ENCODE results near the gene GLT8D1.

Gene GLT8D1

DNA sequence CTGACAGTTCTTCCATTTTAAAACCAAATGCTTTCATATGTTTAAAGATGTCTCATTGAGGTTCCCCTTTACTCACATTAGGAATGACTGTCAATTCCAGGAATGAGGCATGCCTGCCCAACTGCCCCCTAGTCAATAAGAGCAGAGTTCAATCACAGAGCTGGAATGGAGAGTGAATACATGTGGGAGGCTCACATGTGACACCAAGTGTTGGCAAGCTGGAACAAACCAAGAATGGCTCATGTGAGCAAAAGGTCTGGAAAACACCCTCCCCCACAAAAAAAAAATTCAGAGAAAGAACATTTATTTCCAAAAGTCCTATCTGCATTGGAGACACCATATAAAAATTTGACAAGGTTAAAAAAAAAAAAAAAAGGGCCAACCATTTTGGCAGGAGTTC is 23.6 kb downstream of the GLT8D1 start:
- H3K4me1 ChIP-seq (ENCODE audit: control insufficient read depth, low read length): peaks cover 22% of the 10 kb centered on the region
- peaks cover 10% of the 10 kb centered on the region for H4K20me1 ChIP-seq (ENCODE audit: control insufficient read depth, insufficient read depth, low read depth, low read length)
- no peak for TF ChIP-seq EZH2phosphoT487 (IDR thresholded peaks at IDR 0.05; ENCODE audit: borderline replicate concordance, low read length)
- TF ChIP-seq, protein P1, sequence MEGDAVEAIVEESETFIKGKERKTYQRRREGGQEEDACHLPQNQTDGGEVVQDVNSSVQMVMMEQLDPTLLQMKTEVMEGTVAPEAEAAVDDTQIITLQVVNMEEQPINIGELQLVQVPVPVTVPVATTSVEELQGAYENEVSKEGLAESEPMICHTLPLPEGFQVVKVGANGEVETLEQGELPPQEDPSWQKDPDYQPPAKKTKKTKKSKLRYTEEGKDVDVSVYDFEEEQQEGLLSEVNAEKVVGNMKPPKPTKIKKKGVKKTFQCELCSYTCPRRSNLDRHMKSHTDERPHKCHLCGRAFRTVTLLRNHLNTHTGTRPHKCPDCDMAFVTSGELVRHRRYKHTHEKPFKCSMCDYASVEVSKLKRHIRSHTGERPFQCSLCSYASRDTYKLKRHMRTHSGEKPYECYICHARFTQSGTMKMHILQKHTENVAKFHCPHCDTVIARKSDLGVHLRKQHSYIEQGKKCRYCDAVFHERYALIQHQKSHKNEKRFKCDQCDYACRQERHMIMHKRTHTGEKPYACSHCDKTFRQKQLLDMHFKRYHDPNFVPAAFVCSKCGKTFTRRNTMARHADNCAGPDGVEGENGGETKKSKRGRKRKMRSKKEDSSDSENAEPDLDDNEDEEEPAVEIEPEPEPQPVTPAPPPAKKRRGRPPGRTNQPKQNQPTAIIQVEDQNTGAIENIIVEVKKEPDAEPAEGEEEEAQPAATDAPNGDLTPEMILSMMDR (IDR thresholded peaks at IDR 0.05; ENCODE audit: low read depth, low read length, poor library complexity, severe bottlenecking): no peak
- no peaks in the 10 kb centered on the region for H3K27me3 ChIP-seq (ENCODE audit: control insufficient read depth, low read length)
- peaks cover 80% of the 10 kb centered on the region for H3K36me3 ChIP-seq (ENCODE audit: control insufficient read depth, low read length)
- H3K4me3 ChIP-seq (ENCODE audit: low read length): no peak overlapping the region
- peaks cover 74% of the 10 kb centered on the region for H3K79me2 ChIP-seq (ENCODE audit: control insufficient read depth, low read length)
- no peak overlapping the region for H3K4me2 ChIP-seq (ENCODE audit: low read length)
- H3K9me3 ChIP-seq (ENCODE audit: control insufficient read depth, insufficient read depth, low read length): no peaks in the 10 kb centered on the region
- H3K27ac ChIP-seq (ENCODE audit: low read depth, low read length): no peak overlapping the region
- H3F3A ChIP-seq (ENCODE audit: control insufficient read depth, insufficient read depth): peaks cover 8% of the 10 kb centered on the region
- no peaks in the 10 kb centered on the region for H3K9me2 ChIP-seq (replicated peaks; ENCODE audit: control insufficient read depth, low read length)

DNA sequence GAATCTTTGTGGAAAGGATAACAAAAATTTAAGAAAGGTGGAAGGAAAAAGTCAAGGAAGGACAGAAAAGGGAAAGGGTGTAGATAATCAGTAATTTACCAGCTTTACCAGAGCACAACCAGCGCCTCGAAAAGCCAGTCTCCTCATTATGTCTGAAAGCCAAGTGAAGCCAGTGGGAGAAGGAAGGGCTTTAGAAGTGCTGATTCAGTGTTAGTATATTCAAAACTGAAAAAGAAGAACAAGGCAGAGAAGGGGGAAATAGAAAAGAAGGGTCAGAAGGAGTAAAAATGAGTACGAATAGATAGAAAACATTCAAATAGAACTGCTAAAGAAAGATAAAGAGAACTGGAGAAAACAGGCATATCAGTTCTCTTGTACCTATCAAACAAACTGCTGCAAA is 24.0 kb downstream of the GLT8D1 start:
- H3K9me2 ChIP-seq (replicated peaks; ENCODE audit: control insufficient read depth, low read length): no peaks in the 10 kb centered on the region
- no peaks in the 10 kb centered on the region for H3K27me3 ChIP-seq (ENCODE audit: control insufficient read depth, low read length)
- no peak overlapping the region for H3K4me3 ChIP-seq (ENCODE audit: low read length)
- H3K4me1 ChIP-seq (ENCODE audit: control insufficient read depth, low read length): peaks cover 18% of the 10 kb centered on the region
- peaks cover 80% of the 10 kb centered on the region for H3K36me3 ChIP-seq (ENCODE audit: control insufficient read depth, low read length)
- H4K20me1 ChIP-seq (ENCODE audit: control insufficient read depth, insufficient read depth, low read depth, low read length): peaks cover 6% of the 10 kb centered on the region
- H3K79me2 ChIP-seq (ENCODE audit: control insufficient read depth, low read length): peaks cover 69% of the 10 kb centered on the region
- H3K9me3 ChIP-seq (ENCODE audit: control insufficient read depth, insufficient read depth, low read length): no peaks in the 10 kb centered on the region
- H3K4me2 ChIP-seq (ENCODE audit: low read length): no peak overlapping the region
- H3F3A ChIP-seq (ENCODE audit: control insufficient read depth, insufficient read depth): peaks cover 4% of the 10 kb centered on the region
- H3K27ac ChIP-seq (ENCODE audit: low read depth, low read length): no peak overlapping the region
- TF ChIP-seq EZH2phosphoT487 (IDR thresholded peaks at IDR 0.05; ENCODE audit: borderline replicate concordance, low read length): no peak
- TF ChIP-seq, protein P1 (IDR thresholded peaks at IDR 0.05; ENCODE audit: low read depth, low read length, poor library complexity, severe bottlenecking): no peak

DNA sequence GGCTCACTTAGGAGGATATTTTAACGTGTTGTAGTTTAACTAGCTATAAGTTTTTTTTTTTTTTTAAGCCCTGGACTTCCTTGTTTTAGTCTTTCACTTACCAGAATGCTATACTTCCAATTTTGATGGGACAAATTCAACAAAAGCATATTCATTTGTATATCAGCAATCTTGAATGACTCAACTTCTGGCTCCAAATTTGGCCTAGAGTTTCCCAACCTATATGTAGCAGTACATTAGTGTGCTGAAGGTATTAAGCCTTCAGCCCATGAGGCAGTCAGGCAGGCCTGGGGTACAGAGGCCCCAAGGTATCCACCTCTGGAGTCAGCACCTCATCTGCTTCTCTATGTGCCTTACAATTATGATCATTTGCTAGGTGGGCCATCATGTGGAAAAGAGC is 25.8 kb downstream of the GLT8D1 start:
- H3K4me2 ChIP-seq (ENCODE audit: low read length): no peak overlapping the region
- H3K36me3 ChIP-seq (ENCODE audit: control insufficient read depth, low read length): peaks cover 87% of the 10 kb centered on the region
- H3K9me3 ChIP-seq (ENCODE audit: control insufficient read depth, insufficient read depth, low read length): no peaks in the 10 kb centered on the region
- no peak overlapping the region for H3K4me3 ChIP-seq (ENCODE audit: low read length)
- peaks cover 62% of the 10 kb centered on the region for H3K79me2 ChIP-seq (ENCODE audit: control insufficient read depth, low read length)
- H3K4me1 ChIP-seq (ENCODE audit: control insufficient read depth, low read length): peaks cover 18% of the 10 kb centered on the region
- H3K27ac ChIP-seq (ENCODE audit: low read depth, low read length): no peak overlapping the region
- H3K27me3 ChIP-seq (ENCODE audit: control insufficient read depth, low read length): no peaks in the 10 kb centered on the region
- no peaks in the 10 kb centered on the region for H3F3A ChIP-seq (ENCODE audit: control insufficient read depth, insufficient read depth)
- no peak for TF ChIP-seq EZH2phosphoT487 (IDR thresholded peaks at IDR 0.05; ENCODE audit: borderline replicate concordance, low read length)
- TF ChIP-seq, protein P1 (IDR thresholded peaks at IDR 0.05; ENCODE audit: low read depth, low read length, poor library complexity, severe bottlenecking): no peak
- H3K9me2 ChIP-seq (replicated peaks; ENCODE audit: control insufficient read depth, low read length): no peaks in the 10 kb centered on the region
- no peaks in the 10 kb centered on the region for H4K20me1 ChIP-seq (ENCODE audit: control insufficient read depth, insufficient read depth, low read depth, low read length)

DNA sequence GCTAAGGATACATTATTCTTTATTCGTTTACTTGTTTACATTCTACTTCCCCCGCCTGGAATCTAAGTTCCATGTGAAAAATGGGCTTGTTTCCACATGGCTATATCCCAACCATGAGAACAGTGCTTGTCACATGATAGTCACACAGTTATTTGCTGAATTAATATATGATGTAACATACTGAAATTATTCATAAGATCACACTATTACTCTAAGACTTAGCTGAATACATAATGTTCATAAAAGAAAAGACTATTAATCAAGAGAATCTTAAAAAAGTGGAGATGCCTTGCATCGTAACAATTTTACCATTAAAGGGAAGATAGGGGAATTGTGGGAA is 26.4 kb downstream of the GLT8D1 start:
- H3F3A ChIP-seq (ENCODE audit: control insufficient read depth, insufficient read depth): no peaks in the 10 kb centered on the region
- TF ChIP-seq EZH2phosphoT487 (IDR thresholded peaks at IDR 0.05; ENCODE audit: borderline replicate concordance, low read length): no peak
- TF ChIP-seq, protein P1 (IDR thresholded peaks at IDR 0.05; ENCODE audit: low read depth, low read length, poor library complexity, severe bottlenecking): no peak
- peaks cover 83% of the 10 kb centered on the region for H3K36me3 ChIP-seq (ENCODE audit: control insufficient read depth, low read length)
- no peaks in the 10 kb centered on the region for H4K20me1 ChIP-seq (ENCODE audit: control insufficient read depth, insufficient read depth, low read depth, low read length)
- H3K9me2 ChIP-seq (replicated peaks; ENCODE audit: control insufficient read depth, low read length): no peaks in the 10 kb centered on the region
- peaks cover 11% of the 10 kb centered on the region for H3K4me1 ChIP-seq (ENCODE audit: control insufficient read depth, low read length)
- no peaks in the 10 kb centered on the region for H3K9me3 ChIP-seq (ENCODE audit: control insufficient read depth, insufficient read depth, low read length)
- H3K27me3 ChIP-seq (ENCODE audit: control insufficient read depth, low read length): no peaks in the 10 kb centered on the region
- H3K27ac ChIP-seq (ENCODE audit: low read depth, low read length): no peak overlapping the region
- no peak overlapping the region for H3K4me3 ChIP-seq (ENCODE audit: low read length)
- no peak overlapping the region for H3K4me2 ChIP-seq (ENCODE audit: low read length)
- peaks cover 57% of the 10 kb centered on the region for H3K79me2 ChIP-seq (ENCODE audit: control insufficient read depth, low read length)
